Neuronal stem cell (in vitro differentiated cells): ENCODE data around the gene CKLF.

Source experiments
- DNase-seq: peaks from one replicate; pipeline ENCODE4 v3.0.0-alpha.2; 2013; ENCODE audit warnings: low spot score
- H2AFZ ChIP-seq: one replicate; pipeline ENCODE4 v1.6.1; 2013; ENCODE audit warnings: mild to moderate bottlenecking, low read length, inconsistent platforms
- H2AK5ac ChIP-seq: 2 replicates; pipeline ENCODE4 v1.6.1; 2013; ENCODE audit warnings: low read depth, mild to moderate bottlenecking, inconsistent platforms, low read length, moderate library complexity, mixed read lengths
- H2BK120ac ChIP-seq: 2 replicates; pipeline ENCODE4 v1.6.1; 2013; ENCODE audit warnings: low read depth, mild to moderate bottlenecking, inconsistent platforms, low read length, moderate library complexity, mixed read lengths
- H2BK12ac ChIP-seq: one replicate; pipeline ENCODE4 v1.6.1; 2013; ENCODE audit warnings: low read length, inconsistent platforms
- H2BK15ac ChIP-seq: 2 replicates; pipeline ENCODE4 v1.6.1; 2013; ENCODE audit warnings: mild to moderate bottlenecking, low read length, inconsistent platforms, mixed read lengths
- H2BK5ac ChIP-seq: one replicate; pipeline ENCODE4 v1.6.1; 2013; ENCODE audit warnings: inconsistent platforms, mild to moderate bottlenecking, low read length, moderate library complexity
- H3K14ac ChIP-seq: one replicate; pipeline ENCODE4 v1.6.1; 2013; ENCODE audit warnings: low read length, inconsistent platforms
- H3K18ac ChIP-seq: 2 replicates; pipeline ENCODE4 v1.6.1; 2013; ENCODE audit warnings: low read length, inconsistent platforms
- H3K23ac ChIP-seq: 2 replicates; pipeline ENCODE4 v1.6.1; 2013; ENCODE audit warnings: low read depth, mild to moderate bottlenecking, mixed read lengths, low read length, inconsistent platforms; ENCODE audit not compliant: poor library complexity
- H3K27ac ChIP-seq: replicated peaks from 3 replicates; pipeline ENCODE4 v1.5.1; 2013; ENCODE audit warnings: low read length, inconsistent platforms
- H3K27me3 ChIP-seq, 3 experiments: 2 replicates each; pipeline ENCODE4 v1.6.1; 2013; ENCODE audit warnings: low read length in 3 of 3, mild to moderate bottlenecking in 2 of 3, inconsistent platforms in 1 of 3, low read depth in 1 of 3, mixed read lengths in 1 of 3, moderate library complexity in 1 of 3; ENCODE audit not compliant: control insufficient read depth in 3 of 3, insufficient read depth in 3 of 3
- H3K36me3 ChIP-seq, 2 donors: replicated peaks in 1 of 2; 2 replicates each; pipeline ENCODE4 v1.6.1; 2013; ENCODE audit warnings: low read length in 2 of 2; ENCODE audit not compliant: control insufficient read depth in 2 of 2, insufficient read depth in 2 of 2
- H3K4ac ChIP-seq: 2 replicates; pipeline ENCODE4 v1.6.1; 2013; ENCODE audit warnings: inconsistent platforms, mild to moderate bottlenecking, low read length, moderate library complexity
- H3K4me1 ChIP-seq, 2 donors: 1 replicate in 1 of 2; 2 replicates in 1 of 2; pipeline ENCODE4 v1.6.1; 2013; ENCODE audit warnings: low read length in 2 of 2, low read depth in 1 of 2; ENCODE audit not compliant: control insufficient read depth in 2 of 2, insufficient read depth in 1 of 2
- H3K4me2 ChIP-seq: one replicate; pipeline ENCODE4 v1.6.1; 2013; ENCODE audit warnings: mild to moderate bottlenecking, low read length, inconsistent platforms; ENCODE audit not compliant: insufficient read depth, poor library complexity, severe bottlenecking
- H3K4me3 ChIP-seq, 2 donors: 2 replicates each; pipeline ENCODE4 v1.5.1; 2013; ENCODE audit warnings: low read length in 2 of 2, mild to moderate bottlenecking in 2 of 2, inconsistent platforms in 1 of 2, moderate library complexity in 1 of 2
- H3K79me1 ChIP-seq: one replicate; pipeline ENCODE4 v1.6.1; 2013; ENCODE audit warnings: low read depth, mild to moderate bottlenecking, inconsistent platforms, low read length, moderate library complexity
- H3K9ac ChIP-seq: one replicate; pipeline ENCODE4 v1.6.1; 2013; ENCODE audit warnings: mild to moderate bottlenecking, low read depth, low read length, inconsistent platforms; ENCODE audit not compliant: poor library complexity
- H3K9me3 ChIP-seq, 2 donors: replicated peaks in 1 of 2; 2 replicates each; pipeline versions ENCODE3 to v1.6.1; 2013; ENCODE audit warnings: low read length in 2 of 2, mild to moderate bottlenecking in 2 of 2, inconsistent platforms in 1 of 2, low read depth in 1 of 2, mixed read lengths in 1 of 2, moderate library complexity in 1 of 2; ENCODE audit not compliant: control insufficient read depth in 2 of 2, insufficient read depth in 1 of 2
- H4K8ac ChIP-seq: one replicate; pipeline ENCODE4 v1.6.1; 2013; ENCODE audit warnings: low read depth, mild to moderate bottlenecking, inconsistent platforms, low read length, moderate library complexity
- H4K91ac ChIP-seq: one replicate; pipeline ENCODE4 v1.6.1; 2013; ENCODE audit warnings: low read length, low read depth, mild to moderate bottlenecking, inconsistent platforms; ENCODE audit not compliant: poor library complexity
- WGBS, 2 donors: extraction: QIAGEN DNeasy Blood & Tissue Kit; methylation state at CpG; one replicate each; pipeline ENCODE4 v1.1.7; 2013; ENCODE audit warnings: missing lambda C conversion rate in 2 of 2, mixed read lengths in 1 of 2; ENCODE audit not compliant: insufficient read length in 2 of 2, insufficient replicate concordance in 1 of 2; ENCODE audit errors: extremely low coverage in 2 of 2; 5-methylcytosine and 5-hydroxymethylcytosine counted together

The CKLF gene

DNA sequence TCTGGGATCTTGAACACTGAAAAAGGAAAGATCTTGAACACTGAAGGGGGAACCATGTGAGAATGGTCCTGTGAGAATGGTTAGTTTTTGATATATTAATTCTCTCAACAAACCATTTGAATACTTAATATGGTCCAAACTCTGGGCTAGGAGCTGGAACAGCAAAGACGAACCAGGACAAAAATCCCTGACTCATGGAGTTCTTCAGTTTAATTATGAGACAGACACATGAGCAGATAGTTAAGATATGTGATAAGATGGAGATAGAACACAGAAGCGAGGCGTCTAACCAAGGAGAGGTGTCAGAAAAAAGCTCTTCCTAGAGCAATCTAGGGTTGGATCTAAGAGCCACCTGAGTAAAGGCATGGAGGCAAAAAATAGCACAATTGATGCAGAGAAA lies 1.6 kb downstream of the CKLF start:
- no CpG with 5 or more reads among the region's 3 CpGs for WGBS, 2 donors
- peaks cover 3 to 12% of the 10 kb centered on the region in 2 donors for H3K9me3 ChIP-seq
- H3K36me3 ChIP-seq: peaks cover 2 to 28% of the 10 kb centered on the region in 2 donors
- H3K9ac ChIP-seq: no peak overlapping the region
- peaks cover 8 to 10% of the 10 kb centered on the region in 2 donors for H3K4me1 ChIP-seq
- no peak overlapping the region for H2BK120ac ChIP-seq
- H3K27ac ChIP-seq: no peak overlapping the region
- H2AFZ ChIP-seq: no peak overlapping the region
- no peak overlapping the region for H3K23ac ChIP-seq
- H4K8ac ChIP-seq: no peak overlapping the region
- H2BK5ac ChIP-seq: no peak overlapping the region
- no peak overlapping the region for H3K14ac ChIP-seq
- no peak overlapping the region for H3K4me3 ChIP-seq
- no peak overlapping the region for H2BK12ac ChIP-seq
- no peaks in the 10 kb centered on the region for H3K79me1 ChIP-seq
- no peak overlapping the region for H3K18ac ChIP-seq
- H2BK15ac ChIP-seq: no peak overlapping the region
- DNase-seq: no peak
- H4K91ac ChIP-seq: no peak overlapping the region
- no peaks in the 10 kb centered on the region for H3K27me3 ChIP-seq
- H3K4ac ChIP-seq: no peak overlapping the region
- H3K4me2 ChIP-seq: no peak overlapping the region
- H2AK5ac ChIP-seq: no peak overlapping the region

DNA sequence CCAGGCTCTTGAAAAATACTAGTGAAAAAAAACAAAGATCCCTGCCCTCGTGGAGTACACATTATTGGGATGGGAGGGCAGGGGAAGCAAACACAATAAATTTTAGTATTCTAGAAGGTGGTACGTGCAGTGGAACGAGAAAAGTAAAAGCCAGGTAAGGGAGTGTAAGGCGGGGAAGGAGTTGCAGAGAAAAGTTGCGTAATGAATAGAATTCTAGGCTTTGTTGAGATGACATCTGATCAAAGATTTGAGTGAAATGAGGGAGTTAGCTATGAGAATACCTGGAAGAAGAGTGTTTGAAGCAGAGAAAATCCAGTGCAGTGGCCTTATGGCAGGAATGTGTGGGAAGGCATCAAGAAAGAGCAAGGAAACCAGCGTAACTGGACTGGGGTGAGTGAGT lies 2.1 kb downstream of the CKLF start:
- peaks cover 3 to 12% of the 10 kb centered on the region in 2 donors for H3K9me3 ChIP-seq
- no peak overlapping the region for H2BK12ac ChIP-seq
- peaks cover 2 to 31% of the 10 kb centered on the region in 2 donors for H3K36me3 ChIP-seq
- no peak overlapping the region for H4K8ac ChIP-seq
- H3K23ac ChIP-seq: no peak overlapping the region
- H3K79me1 ChIP-seq: no peaks in the 10 kb centered on the region
- H2AFZ ChIP-seq: no peak overlapping the region
- WGBS, 2 donors: 100% methylated on average over 3 of the region's 6 CpGs; no CpG with 5 or more reads in 1 of the 2 donors
- H3K14ac ChIP-seq: no peak overlapping the region
- no peak overlapping the region for H3K4ac ChIP-seq
- no peak overlapping the region for H3K18ac ChIP-seq
- H3K27ac ChIP-seq: no peak overlapping the region
- no peak overlapping the region for H2BK120ac ChIP-seq
- no peak overlapping the region for H3K9ac ChIP-seq
- H3K4me1 ChIP-seq: peaks cover 6 to 8% of the 10 kb centered on the region in 2 donors
- DNase-seq: no peak
- H2BK15ac ChIP-seq: no peak overlapping the region
- no peak overlapping the region for H4K91ac ChIP-seq
- no peak overlapping the region for H3K4me2 ChIP-seq
- no peak overlapping the region for H3K4me3 ChIP-seq
- H3K27me3 ChIP-seq: no peaks in the 10 kb centered on the region
- H2BK5ac ChIP-seq: no peak overlapping the region
- no peak overlapping the region for H2AK5ac ChIP-seq

DNA sequence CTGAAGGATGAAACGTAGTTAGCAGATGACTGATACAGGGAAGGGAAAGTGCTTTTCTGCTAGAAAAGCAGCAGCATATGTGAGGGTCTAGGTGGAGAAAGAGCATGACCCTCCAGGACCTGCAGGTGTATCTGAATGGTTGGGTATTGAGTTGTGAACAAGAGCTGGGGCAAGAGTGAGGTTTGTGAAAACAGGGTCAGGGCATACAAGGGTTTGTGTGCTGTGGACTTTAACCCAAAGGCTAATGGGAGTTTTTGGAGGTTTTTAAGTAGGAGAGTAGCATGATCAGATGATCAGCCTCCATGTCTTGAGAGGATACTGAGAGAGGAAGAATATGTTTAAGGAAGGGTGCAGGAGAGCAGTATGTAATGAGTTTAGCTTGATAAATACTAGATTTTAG lies 7.7 kb downstream of the CKLF start:
- Histone ChIP-seq H4K8ac (no peak overlapping the region), H3K4ac (no peak overlapping the region), H3K27me3 (no peaks in the 10 kb centered on the region), H3K79me1 (no peaks in the 10 kb centered on the region), H3K9me3 (no peaks in the 10 kb centered on the region), H2AFZ (no peak overlapping the region), H3K36me3 (peaks cover 8 to 62% of the 10 kb centered on the region in 2 donors), H2BK5ac (no peak overlapping the region), H2AK5ac (no peak overlapping the region), H4K91ac (no peak overlapping the region), H3K4me3 (no peak overlapping the region), H3K18ac (no peak overlapping the region), H3K9ac (no peak overlapping the region), H3K4me1 (no peaks in the 10 kb centered on the region), H3K4me2 (no peak overlapping the region), H3K23ac (no peak overlapping the region), H2BK12ac (no peak overlapping the region), H3K27ac (no peak overlapping the region), H3K14ac (no peak overlapping the region), H2BK120ac (no peak overlapping the region), H2BK15ac (no peak overlapping the region)
- WGBS, 2 donors: no CpG with 5 or more reads among the region's 1 CpG
- no peak for DNase-seq

- Histone ChIP-seq H3K4ac (no peak overlapping the region), H2AK5ac (no peak overlapping the region), H2BK15ac (no peak overlapping the region), H3K23ac (no peak overlapping the region), H3K4me3 (no peak overlapping the region), H3K36me3 (peaks cover 8 to 75% of the 10 kb centered on the region in 2 donors), H3K9me3 (no peaks in the 10 kb centered on the region), H4K91ac (no peak overlapping the region), H2BK5ac (no peak overlapping the region), H3K9ac (no peak overlapping the region), H3K27ac (no peak overlapping the region), H2AFZ (no peak overlapping the region), H2BK120ac (no peak overlapping the region), H2BK12ac (no peak overlapping the region), H3K4me2 (no peak overlapping the region), H3K14ac (no peak overlapping the region), H3K79me1 (no peaks in the 10 kb centered on the region), H4K8ac (no peak overlapping the region), H3K18ac (no peak overlapping the region), H3K4me1 (no peaks in the 10 kb centered on the region), H3K27me3 (no peaks in the 10 kb centered on the region)
- WGBS, 2 donors: no CpG with 5 or more reads among the region's 3 CpGs
- DNase-seq: no peak
Observed at GRCh38 chr16:66561381-66562080, 9.2 kb downstream of the CKLF start.
